Stimulated activated CD4-positive, alpha-beta T cell treated with anti-CD3 and anti-CD28 coated beads, Interleukin-15, amount 100 ng/mL, for 24 hours (primary cell): Measurements from ENCODE around the gene HDX.
"Not testable (repeated sequence)": the region's sequence is repeated elsewhere in the genome, so short reads cannot be mapped to it uniquely, and the experiment has no call there.

Experiments
- DNase-seq: peaks from one replicate; pipeline ENCODE4 v3.0.0-alpha.2; 2020

The HDX gene

GRCh38 chrX:84339507-84340364 lies 162.5 kb downstream of the HDX start:
- no peak for DNase-seq

DNA sequence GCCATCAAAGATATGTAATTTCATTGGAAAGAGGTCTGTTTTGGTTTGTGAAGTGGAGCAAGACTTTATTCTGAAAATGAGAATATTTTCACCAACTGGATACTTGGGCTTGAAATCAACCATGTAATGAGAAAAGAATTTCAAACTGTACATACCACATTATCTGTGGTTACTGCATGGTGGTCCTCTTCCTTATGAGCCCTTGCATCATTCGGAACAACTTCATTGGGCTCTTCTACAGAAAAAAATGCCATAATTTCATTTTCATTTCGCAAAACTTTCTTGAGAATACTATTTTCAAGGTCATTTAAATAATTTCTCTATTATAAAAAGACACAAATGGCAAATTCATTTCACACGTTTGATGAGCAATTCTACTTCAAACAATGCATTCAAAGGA lies 165.6 kb downstream of the HDX start:
- no peak for DNase-seq

GRCh38 chrX:84335121-84335520 lies 167.1 kb downstream of the HDX start:
- no peak for DNase-seq

GRCh38 chrX:84322083-84322827 lies 180.0 kb downstream of the HDX start:
- DNase-seq, result no peak

GRCh38 chrX:84320614-84321013 lies 181.6 kb downstream of the HDX start:
- DNase-seq, result no peak

GRCh38 chrX:84320023-84320422 lies 182.2 kb downstream of the HDX start:
- no peak for DNase-seq

- no peak for DNase-seq
Measured at GRCh38 chrX:84318661-84319060, 183.6 kb downstream of the HDX start.

DNA sequence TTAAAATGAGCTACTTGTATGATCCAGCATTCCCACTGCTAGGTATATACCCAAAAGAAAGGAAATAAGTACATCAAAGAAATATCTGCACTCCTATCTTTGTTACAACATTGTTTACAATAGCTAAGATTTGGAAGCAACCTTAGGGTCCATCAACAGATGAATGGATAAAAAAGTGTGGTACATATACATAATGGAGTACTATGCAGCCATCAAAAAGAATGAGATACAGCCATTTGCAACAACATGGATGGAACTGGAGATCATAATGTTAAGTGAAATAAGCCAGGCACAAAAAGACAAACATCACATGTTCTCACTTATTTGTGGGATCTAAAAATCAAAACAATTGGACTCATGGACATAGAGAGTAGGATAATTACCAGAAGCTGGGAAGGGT lies 186.3 kb downstream of the HDX start:
- not testable (repeated sequence) for DNase-seq
